HepG2 (cell line): ENCODE results near the gene TWIST2. TPM values are rescaled to one million over a fixed set of nuclear protein-coding genes. Genes with fewer than 3 reads are reported as not detected.

Experiments
- ARHGAP35 ChIP-seq: sonication (generic); formaldehyde crosslinking; IDR thresholded peaks from 2 replicates; pipeline ENCODE4 v1.9.0; 2022; ENCODE audit warnings: mild to moderate bottlenecking, inconsistent platforms, moderate library complexity, missing genetic modification reagents, borderline replicate concordance
- ATF6 ChIP-seq: sonication (generic); formaldehyde crosslinking; conservative IDR thresholded peaks from 2 replicates; pipeline ENCODE4 v1.4.0; 2020; ENCODE audit warnings: missing genetic modification reagents
- BHLHE40 ChIP-seq: IDR thresholded peaks from 2 replicates; pipeline ENCODE4 v1.6.1; 2011; ENCODE audit warnings: low read length, improper control_type of control experiment
- DPF2 ChIP-seq: sonication (generic); formaldehyde crosslinking; IDR thresholded peaks from 2 replicates; pipeline ENCODE4 v1.4.0; 2020; ENCODE audit warnings: mild to moderate bottlenecking, low read depth, missing genetic modification reagents, borderline replicate concordance
- GTF2F1 ChIP-seq: fragments of 150-350 bp; IDR thresholded peaks from 2 replicates; pipeline ENCODE4 v1.6.1; 2014; ENCODE audit warnings: low read length
- HMG20A ChIP-seq: IDR thresholded peaks from 2 replicates; pipeline ENCODE4 v1.6.1; 2016; ENCODE audit warnings: borderline replicate concordance
- KLF11 ChIP-seq: IDR thresholded peaks from 2 replicates; pipeline ENCODE4 v1.6.1; 2016; ENCODE audit warnings: missing compliant biosample characterization
- MTF1 ChIP-seq: sonication (generic); formaldehyde crosslinking; IDR thresholded peaks from 2 replicates; pipeline ENCODE4 v1.5.0; 2020; ENCODE audit warnings: missing genetic modification reagents
- MYPOP ChIP-seq: sonication (generic); formaldehyde crosslinking; IDR thresholded peaks from 2 replicates; pipeline ENCODE4 v1.8.1; 2023; ENCODE audit warnings: mild to moderate bottlenecking, moderate library complexity, missing genetic modification reagents
- NRL ChIP-seq: sonication (generic); formaldehyde crosslinking; IDR thresholded peaks from 2 replicates; pipeline ENCODE4 v1.5.0; 2020; ENCODE audit warnings: missing genetic modification reagents, mild to moderate bottlenecking, moderate library complexity, borderline replicate concordance
- PBX2 ChIP-seq: IDR thresholded peaks from 2 replicates; pipeline ENCODE4 v1.6.1; 2016; ENCODE audit warnings: control low read depth
- PCBP1 ChIP-seq: fragments of 200-400 bp; formaldehyde crosslinking; IDR thresholded peaks from 2 replicates; pipeline ENCODE4 v1.6.1; 2017; ENCODE audit warnings: mild to moderate bottlenecking, low read depth, low read length, borderline replicate concordance
- PHF21A ChIP-seq: sonication (generic); formaldehyde crosslinking; IDR thresholded peaks from 2 replicates; pipeline ENCODE4 v1.5.0; 2020; ENCODE audit warnings: mild to moderate bottlenecking, missing genetic modification reagents
- POLR2G ChIP-seq: fragments of 200-400 bp; formaldehyde crosslinking; IDR thresholded peaks from 2 replicates; pipeline ENCODE4 v1.6.1; 2018; ENCODE audit warnings: mild to moderate bottlenecking, low read depth, low read length, moderate library complexity
- SKI ChIP-seq: fragments of 450-650 bp; IDR thresholded peaks from one replicate; pipeline ENCODE4 v1.6.1; 2018; ENCODE audit warnings: mild to moderate bottlenecking; ENCODE audit not compliant: partially characterized antibody
- TEF ChIP-seq: sonication (generic); formaldehyde crosslinking; IDR thresholded peaks from 2 replicates; pipeline ENCODE4 v1.5.0; 2020; ENCODE audit warnings: missing genetic modification reagents
- ZBTB1 ChIP-seq: sonication (generic); formaldehyde crosslinking; IDR thresholded peaks from 2 replicates; pipeline ENCODE4 v1.4.0; 2020; ENCODE audit warnings: missing genetic modification reagents, borderline replicate concordance
- ZBTB42 ChIP-seq: sonication (generic); formaldehyde crosslinking; IDR thresholded peaks from 2 replicates; pipeline ENCODE4 v1.5.0; 2020; ENCODE audit warnings: mild to moderate bottlenecking, missing genetic modification reagents
- ZNF180 ChIP-seq: sonication (generic); formaldehyde crosslinking; IDR thresholded peaks from 2 replicates; pipeline ENCODE4 v1.4.0; 2020; ENCODE audit warnings: low read depth, missing genetic modification reagents, borderline replicate concordance
- ZNF563 ChIP-seq: sonication (generic); formaldehyde crosslinking; IDR thresholded peaks from 2 replicates; pipeline ENCODE4 v1.8.0; 2022; ENCODE audit warnings: mild to moderate bottlenecking, moderate library complexity, missing genetic modification reagents
- ZNF572 ChIP-seq: sonication (generic); formaldehyde crosslinking; IDR thresholded peaks from 2 replicates; pipeline ENCODE4 v1.5.1; 2020; ENCODE audit warnings: mild to moderate bottlenecking, missing genetic modification reagents
- ZNF629 ChIP-seq: sonication (generic); formaldehyde crosslinking; conservative IDR thresholded peaks from 2 replicates; pipeline ENCODE4 v1.5.0; 2020; ENCODE audit warnings: missing genetic modification reagents
- ZNF800 ChIP-seq: sonication (generic); formaldehyde crosslinking; IDR thresholded peaks from 2 replicates; pipeline ENCODE4 v1.4.0; 2020; ENCODE audit warnings: missing genetic modification reagents
- polyA plus RNA-seq, 8 experiments: library from polyadenylated mRNA; depleted of rRNA in 3 of 8; stranded (reverse) in 7 of 8; unstranded in 1 of 8; fragments of >200 nt; fragmentation: Illumina TruSeq in 4 of 8; extraction: Trizol in 4 of 8; gene quantifications; 2 replicates each; pipeline versions ENCODE4 v1.2.1 to v1.2.3, GENCODE V29; 2011 to 2016; ENCODE audit warnings: low read depth in 4 of 8, missing spikeins in 1 of 8, mixed read lengths in 1 of 8; ENCODE audit not compliant: insufficient read depth in 1 of 8
- total RNA-seq, 5 experiments: library from RNA; depleted of rRNA; stranded (reverse); fragments of >200 nt; fragmentation: Illumina TruSeq; extraction: Trizol; gene quantifications; 2 replicates each; pipeline ENCODE4 v1.2.3, GENCODE V29; 2016; ENCODE audit warnings: low read depth in 1 of 5

The TWIST2 gene
- total and polyA plus RNA-seq, 2 of the 13 experiments (the other 11 are each of a cell fraction or from before 2014, with no cell fraction given): 0.08 to 0.11 TPM

GRCh38 chr2:238864207-238865014 lies 16.5 kb downstream of the TWIST2 start (continued):
- TF ChIP-seq ZBTB1: peak; percentile 64; the same call in 1 of the 2 replicates
- no peak for TF ChIP-seq PCBP1
- 0 out of 2 replicates have a peak, but pooled peaks have one; percentile 46 for TF ChIP-seq NRL (CRISPR knock-in tag)
- no peak for TF ChIP-seq GTF2F1
- TF ChIP-seq MYPOP (CRISPR knock-in tag): peak; percentile 63
- peak; percentile 92 for TF ChIP-seq ZBTB42 (CRISPR knock-in tag)
- peak; percentile 47; the same call in 1 of the 2 replicates for TF ChIP-seq ZNF629 (CRISPR knock-in tag)
- TF ChIP-seq KLF11 (CRISPR knock-in tag): no peak; the same call in 1 of the 2 replicates
- TF ChIP-seq PBX2: no peak
- peak; percentile 88; the same call in 1 of the 2 replicates for TF ChIP-seq HMG20A (CRISPR knock-in tag)
- TF ChIP-seq TEF (CRISPR knock-in tag): peak; percentile 66; the same call in 1 of the 2 replicates
- no peak for TF ChIP-seq ATF6
- TF ChIP-seq PHF21A (CRISPR knock-in tag): peak; percentile 97
- TF ChIP-seq ZNF563 (CRISPR knock-in tag): peak; percentile 43; the same call in 1 of the 2 replicates
- TF ChIP-seq ZNF180 (CRISPR knock-in tag): no peak
- TF ChIP-seq DPF2: peak; percentile 90; the same call in 1 of the 2 replicates
- TF ChIP-seq POLR2G: peak; percentile 93
- peak; percentile 44; the same call in 1 of the 2 replicates for TF ChIP-seq ZNF572 (CRISPR knock-in tag)
- no peak for TF ChIP-seq ARHGAP35 (CRISPR knock-in tag)
- peak; percentile 81 for TF ChIP-seq SKI
- TF ChIP-seq ZNF800: 0 out of 2 replicates have a peak, but pooled peaks have one; percentile 60
- TF ChIP-seq BHLHE40: peak; percentile 57; the same call in 1 of the 2 replicates
- 0 out of 2 replicates have a peak, but pooled peaks have one; percentile 35 for TF ChIP-seq MTF1 (CRISPR knock-in tag)
